ENCODE results near the gene RSPH10B. TPM values are rescaled to one million over a fixed set of nuclear protein-coding genes. Genes with fewer than 3 reads are reported as not detected.

The RSPH10B gene
- total and polyA plus RNA-seq, 2 donors (not counting 1 experiment from before 2014, with no cell fraction given), result 0.07 to 0.20 TPM

Small RNAs within 50 kb of the gene (small RNA-seq; reads per million reads assigned to genes)
- gene RF00019 (ENCODE audit: insufficient read length, low read depth, low replicate concordance) (not detected), gene SNORA80D (ENCODE audit: insufficient read length, low read depth, low replicate concordance) (not detected)

Other genes with a start within 250 kb of the RSPH10B start
- gene RNF216, start 189.0 kb downstream of the RSPH10B start, total RNA-seq, result 67.2 and 71.1 TPM in 2 replicates
- 46.6 and 48.4 TPM in 2 replicates for gene RNF216, start 189.0 kb downstream of the RSPH10B start, polyA plus RNA-seq
- 0.79 and 1.6 TPM in 2 replicates for gene OCM, start 89.9 kb downstream of the RSPH10B start, total RNA-seq
- gene OCM, start 89.9 kb downstream of the RSPH10B start, polyA plus RNA-seq, result 0.26 and 0.34 TPM in 2 replicates
- 66.2 and 74.1 TPM in 2 replicates for gene CCZ1, start 72.0 kb downstream of the RSPH10B start, total RNA-seq
- 30.8 and 39.4 TPM in 2 replicates for gene CCZ1, start 72.0 kb downstream of the RSPH10B start, polyA plus RNA-seq
- gene PMS2, start 38.4 kb upstream of the RSPH10B start, total RNA-seq, result 20.3 and 22.5 TPM in 2 replicates
- 8.1 and 10.4 TPM in 2 replicates for gene PMS2, start 38.4 kb upstream of the RSPH10B start, polyA plus RNA-seq
- gene AIMP2, start 38.6 kb upstream of the RSPH10B start, total RNA-seq, result 11.7 and 13.1 TPM in 2 replicates
- gene AIMP2, start 38.6 kb upstream of the RSPH10B start, polyA plus RNA-seq, result 10.1 and 14.0 TPM in 2 replicates
- gene ANKRD61, start 60.7 kb upstream of the RSPH10B start, total RNA-seq, result not detected in 2 replicates
- 0.13 TPM in 1 of 2 replicates, not detected in the other for gene ANKRD61, start 60.7 kb upstream of the RSPH10B start, polyA plus RNA-seq
- gene EIF2AK1, start 88.5 kb upstream of the RSPH10B start, total RNA-seq, result 74.1 and 80.8 TPM in 2 replicates
- 78.8 and 96.3 TPM in 2 replicates for gene EIF2AK1, start 88.5 kb upstream of the RSPH10B start, polyA plus RNA-seq
- gene USP42, start 134.3 kb upstream of the RSPH10B start, total RNA-seq, result 13.1 and 15.4 TPM in 2 replicates
- 6.6 and 12.8 TPM in 2 replicates for gene USP42, start 134.3 kb upstream of the RSPH10B start, polyA plus RNA-seq

Data from B cell (primary cell).